SU-DHL-6 (cell line): Measurements from ENCODE around the gene FBXO4.

ENCODE experiments used
- CTCF ChIP-seq: fragments of 200-600 bp; sonication (generic); IDR thresholded peaks from one replicate; pipeline ENCODE4 v1.5.1; 2017; ENCODE audit warnings: antibody characterized with exemption, mild to moderate bottlenecking, low read length, moderate library complexity; ENCODE audit not compliant: insufficient read depth, poor library complexity, severe bottlenecking
- EZH2phosphoT487 ChIP-seq: fragments of 200-600 bp; sonication (generic), shearing (Covaris generic); conservative IDR thresholded peaks from 2 replicates; pipeline ENCODE4 v1.6.1; 2018; ENCODE audit warnings: mild to moderate bottlenecking, antibody characterized with exemption, low read length, moderate library complexity, mixed read lengths

DNA sequence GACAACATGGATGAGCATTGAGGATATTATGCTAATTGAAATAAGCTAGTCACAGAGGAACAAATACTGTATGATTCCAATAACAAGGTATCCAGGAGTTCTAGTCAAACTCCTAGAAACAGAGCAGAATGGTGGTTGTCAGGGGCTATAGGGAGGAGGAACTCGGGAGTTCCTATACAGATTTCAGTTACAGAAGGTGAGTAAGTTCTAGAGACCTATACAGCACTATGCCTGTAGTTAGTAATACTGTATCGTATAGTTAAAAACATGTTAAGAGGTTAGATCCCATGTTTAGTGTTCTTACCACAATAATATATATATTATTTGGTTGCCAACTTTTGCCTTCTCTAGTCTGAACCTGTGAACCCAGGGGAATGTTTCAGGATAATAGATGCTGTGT, 46.9 kb upstream of the FBXO4 start:
- TF ChIP-seq CTCF (no peak), EZH2phosphoT487 (no peak)
